Activated T-cell treated with anti-CD3 and anti-CD28 coated beads, Interleukin-2, amount 50 U/mL, for 1 hour (primary cell): Measurements from ENCODE around the gene LTBP3.

ENCODE experiments used
- DNase-seq: peaks from one replicate; pipeline ENCODE4 v3.0.0-alpha.2; 2020

The LTBP3 gene

DNA sequence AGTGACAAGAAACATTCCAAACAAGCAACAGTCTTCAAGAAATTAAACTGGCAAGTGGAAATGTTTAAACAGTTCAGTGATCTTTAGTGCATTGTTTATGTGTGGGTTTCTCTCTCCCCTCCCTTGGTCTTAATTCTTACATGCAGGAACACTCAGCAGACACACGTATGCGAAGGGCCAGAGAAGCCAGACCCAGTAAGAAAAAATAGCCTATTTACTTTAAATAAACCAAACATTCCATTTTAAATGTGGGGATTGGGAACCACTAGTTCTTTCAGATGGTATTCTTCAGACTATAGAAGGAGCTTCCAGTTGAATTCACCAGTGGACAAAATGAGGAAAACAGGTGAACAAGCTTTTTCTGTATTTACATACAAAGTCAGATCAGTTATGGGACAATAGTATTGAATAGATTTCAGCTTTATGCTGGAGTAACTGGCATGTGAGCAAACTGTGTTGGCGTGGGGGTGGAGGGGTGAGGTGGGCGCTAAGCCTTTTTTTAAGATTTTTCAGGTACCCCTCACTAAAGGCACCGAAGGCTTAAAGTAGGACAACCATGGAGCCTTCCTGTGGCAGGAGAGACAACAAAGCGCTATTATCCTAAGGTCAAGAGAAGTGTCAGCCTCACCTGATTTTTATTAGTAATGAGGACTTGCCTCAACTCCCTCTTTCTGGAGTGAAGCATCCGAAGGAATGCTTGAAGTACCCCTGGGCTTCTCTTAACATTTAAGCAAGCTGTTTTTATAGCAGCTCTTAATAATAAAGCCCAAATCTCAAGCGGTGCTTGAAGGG is 53.3 kb downstream of the LTBP3 start:
- DNase-seq = no peak

- DNase-seq = no peak
Observed at GRCh38 chr11:65503949-65504673, 54.0 kb downstream of the LTBP3 start.

GRCh38 chr11:65503368-65503948 is 54.7 kb downstream of the LTBP3 start:
- DNase-seq = no peak

GRCh38 chr11:65502555-65503367 is 55.4 kb downstream of the LTBP3 start:
- DNase-seq = no peak

GRCh38 chr11:65502274-65502554 is 55.9 kb downstream of the LTBP3 start:
- DNase-seq = no peak

DNA sequence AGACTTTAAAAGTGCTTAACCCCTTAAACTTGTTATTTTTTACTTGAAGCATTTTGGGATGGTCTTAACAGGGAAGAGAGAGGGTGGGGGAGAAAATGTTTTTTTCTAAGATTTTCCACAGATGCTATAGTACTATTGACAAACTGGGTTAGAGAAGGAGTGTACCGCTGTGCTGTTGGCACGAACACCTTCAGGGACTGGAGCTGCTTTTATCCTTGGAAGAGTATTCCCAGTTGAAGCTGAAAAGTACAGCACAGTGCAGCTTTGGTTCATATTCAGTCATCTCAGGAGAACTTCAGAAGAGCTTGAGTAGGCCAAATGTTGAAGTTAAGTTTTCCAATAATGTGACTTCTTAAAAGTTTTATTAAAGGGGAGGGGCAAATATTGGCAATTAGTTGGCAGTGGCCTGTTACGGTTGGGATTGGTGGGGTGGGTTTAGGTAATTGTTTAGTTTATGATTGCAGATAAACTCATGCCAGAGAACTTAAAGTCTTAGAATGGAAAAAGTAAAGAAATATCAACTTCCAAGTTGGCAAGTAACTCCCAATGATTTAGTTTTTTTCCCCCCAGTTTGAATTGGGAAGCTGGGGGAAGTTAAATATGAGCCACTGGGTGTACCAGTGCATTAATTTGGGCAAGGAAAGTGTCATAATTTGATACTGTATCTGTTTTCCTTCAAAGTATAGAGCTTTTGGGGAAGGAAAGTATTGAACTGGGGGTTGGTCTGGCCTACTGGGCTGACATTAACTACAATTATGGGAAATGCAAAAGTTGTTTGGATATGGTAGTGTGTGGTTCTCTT is 56.5 kb downstream of the LTBP3 start:
- no peak for DNase-seq

- no peak for DNase-seq
Observed at GRCh38 chr11:65501186-65501471, 57.0 kb downstream of the LTBP3 start.

DNA sequence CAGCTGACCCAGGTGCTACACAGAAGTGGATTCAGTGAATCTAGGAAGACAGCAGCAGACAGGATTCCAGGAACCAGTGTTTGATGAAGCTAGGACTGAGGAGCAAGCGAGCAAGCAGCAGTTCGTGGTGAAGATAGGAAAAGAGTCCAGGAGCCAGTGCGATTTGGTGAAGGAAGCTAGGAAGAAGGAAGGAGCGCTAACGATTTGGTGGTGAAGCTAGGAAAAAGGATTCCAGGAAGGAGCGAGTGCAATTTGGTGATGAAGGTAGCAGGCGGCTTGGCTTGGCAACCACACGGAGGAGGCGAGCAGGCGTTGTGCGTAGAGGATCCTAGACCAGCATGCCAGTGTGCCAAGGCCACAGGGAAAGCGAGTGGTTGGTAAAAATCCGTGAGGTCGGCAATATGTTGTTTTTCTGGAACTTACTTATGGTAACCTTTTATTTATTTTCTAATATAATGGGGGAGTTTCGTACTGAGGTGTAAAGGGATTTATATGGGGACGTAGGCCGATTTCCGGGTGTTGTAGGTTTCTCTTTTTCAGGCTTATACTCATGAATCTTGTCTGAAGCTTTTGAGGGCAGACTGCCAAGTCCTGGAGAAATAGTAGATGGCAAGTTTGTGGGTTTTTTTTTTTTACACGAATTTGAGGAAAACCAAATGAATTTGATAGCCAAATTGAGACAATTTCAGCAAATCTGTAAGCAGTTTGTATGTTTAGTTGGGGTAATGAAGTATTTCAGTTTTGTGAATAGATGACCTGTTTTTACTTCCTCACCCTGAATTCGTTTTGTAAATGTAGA is 57.6 kb downstream of the LTBP3 start:
- peak; percentile 60 for DNase-seq

GRCh38 chr11:65499713-65500386 is 58.3 kb downstream of the LTBP3 start:
- no peak for DNase-seq

DNA sequence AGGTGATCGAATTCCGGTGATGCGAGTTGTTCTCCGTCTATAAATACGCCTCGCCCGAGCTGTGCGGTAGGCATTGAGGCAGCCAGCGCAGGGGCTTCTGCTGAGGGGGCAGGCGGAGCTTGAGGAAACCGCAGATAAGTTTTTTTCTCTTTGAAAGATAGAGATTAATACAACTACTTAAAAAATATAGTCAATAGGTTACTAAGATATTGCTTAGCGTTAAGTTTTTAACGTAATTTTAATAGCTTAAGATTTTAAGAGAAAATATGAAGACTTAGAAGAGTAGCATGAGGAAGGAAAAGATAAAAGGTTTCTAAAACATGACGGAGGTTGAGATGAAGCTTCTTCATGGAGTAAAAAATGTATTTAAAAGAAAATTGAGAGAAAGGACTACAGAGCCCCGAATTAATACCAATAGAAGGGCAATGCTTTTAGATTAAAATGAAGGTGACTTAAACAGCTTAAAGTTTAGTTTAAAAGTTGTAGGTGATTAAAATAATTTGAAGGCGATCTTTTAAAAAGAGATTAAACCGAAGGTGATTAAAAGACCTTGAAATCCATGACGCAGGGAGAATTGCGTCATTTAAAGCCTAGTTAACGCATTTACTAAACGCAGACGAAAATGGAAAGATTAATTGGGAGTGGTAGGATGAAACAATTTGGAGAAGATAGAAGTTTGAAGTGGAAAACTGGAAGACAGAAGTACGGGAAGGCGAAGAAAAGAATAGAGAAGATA is 59.0 kb downstream of the LTBP3 start, which contains the start of gene MALAT1:
TSS of gene MALAT1 (plus strand) at position 69 of the 736 bp plus-strand sequence.
- peak; percentile 94 for DNase-seq

DNA sequence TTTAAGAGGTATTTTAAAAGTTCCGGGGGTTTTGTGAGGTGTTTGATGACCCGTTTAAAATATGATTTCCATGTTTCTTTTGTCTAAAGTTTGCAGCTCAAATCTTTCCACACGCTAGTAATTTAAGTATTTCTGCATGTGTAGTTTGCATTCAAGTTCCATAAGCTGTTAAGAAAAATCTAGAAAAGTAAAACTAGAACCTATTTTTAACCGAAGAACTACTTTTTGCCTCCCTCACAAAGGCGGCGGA is 59.5 kb downstream of the LTBP3 start:
- DNase-seq = no peak

- peak; percentile 75 for DNase-seq
Observed at GRCh38 chr11:65498042-65498726, 60.0 kb downstream of the LTBP3 start.

GRCh38 chr11:65497141-65498041 is 60.8 kb downstream of the LTBP3 start:
- peak; percentile 97 for DNase-seq

DNA sequence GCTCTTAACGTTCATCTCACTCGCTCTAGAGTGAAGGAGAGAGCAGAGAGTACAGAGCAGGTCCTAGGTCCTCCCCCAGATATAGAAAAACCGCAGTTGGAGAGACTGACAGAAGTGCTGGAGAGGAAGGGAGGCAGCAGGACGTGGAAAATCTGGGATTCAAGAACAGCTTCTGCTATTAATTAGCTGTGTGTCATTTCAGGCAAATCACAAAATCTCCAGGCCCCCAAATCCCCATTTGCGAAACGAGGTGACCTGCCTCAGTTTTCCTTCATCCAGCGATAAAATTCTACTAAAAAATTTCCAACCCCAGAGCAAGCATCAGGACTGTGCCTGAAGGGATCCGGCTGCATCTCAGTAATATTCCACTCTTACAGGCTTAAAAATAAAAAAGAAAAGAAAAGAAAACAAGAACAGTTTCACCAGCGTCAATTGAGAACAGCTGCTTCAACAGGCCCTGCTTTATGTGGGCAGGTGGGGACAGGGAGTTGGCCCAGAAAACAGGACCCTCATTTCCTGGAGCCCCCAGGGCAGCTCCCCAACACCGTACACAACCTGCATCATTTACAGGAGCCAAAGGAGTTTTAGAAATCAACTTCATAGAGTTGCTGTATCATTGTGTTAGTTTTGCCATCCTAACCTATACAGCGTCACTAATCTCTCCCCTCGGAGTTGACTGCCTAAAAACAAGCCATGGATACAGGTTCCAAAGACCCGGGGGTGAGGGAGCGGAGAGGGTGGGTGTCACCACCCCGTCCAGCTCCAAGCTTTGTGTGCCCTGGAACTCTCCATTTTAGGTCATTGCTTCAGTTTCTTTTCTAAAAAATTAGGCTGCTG is 61.6 kb downstream of the LTBP3 start:
- no peak for DNase-seq

GRCh38 chr11:65493367-65494176 is 64.6 kb downstream of the LTBP3 start:
- DNase-seq = no peak

DNA sequence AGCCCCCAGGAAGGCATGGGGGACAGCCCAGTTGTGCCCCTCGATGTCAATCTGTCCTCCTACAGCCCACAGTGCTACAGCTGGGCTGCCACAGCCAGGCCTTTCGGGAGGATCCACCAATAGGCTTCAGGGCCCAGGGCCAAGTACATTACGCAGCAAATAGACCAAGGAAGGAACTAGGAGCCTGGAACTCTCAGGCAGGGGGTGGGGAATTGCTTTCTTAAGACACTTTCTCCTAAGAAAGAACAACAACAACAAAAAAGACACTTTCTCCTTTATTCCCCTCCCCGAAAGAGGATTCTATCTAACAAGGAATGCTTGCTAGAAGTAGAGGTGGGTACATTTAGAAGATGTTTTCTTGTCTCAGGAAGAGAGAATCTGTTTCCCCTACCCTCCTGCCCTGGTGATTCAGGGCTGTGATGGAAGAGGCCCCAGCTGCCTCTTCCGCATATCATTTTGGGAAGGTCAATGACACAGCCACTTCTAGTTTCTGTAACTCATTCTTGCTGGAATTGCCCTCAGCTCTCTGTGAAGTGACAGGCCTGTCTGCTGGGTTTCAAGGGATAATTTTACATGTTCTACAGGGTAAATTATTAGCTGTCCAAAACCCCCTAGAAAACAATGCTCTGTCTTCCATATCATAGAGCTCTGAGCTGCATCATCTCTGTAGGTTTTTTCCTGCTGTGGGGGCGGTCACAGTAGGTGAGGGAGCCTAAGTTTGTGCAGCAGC is 65.4 kb downstream of the LTBP3 start:
- no peak for DNase-seq

- DNase-seq = no peak
Observed at GRCh38 chr11:65492387-65492636, 65.8 kb downstream of the LTBP3 start.
